Stimulated activated CD4-positive, alpha-beta T cell treated with anti-CD3 and anti-CD28 coated beads, Interleukin-15, amount 100 ng/mL, for 24 hours (primary cell): ENCODE measurements around the gene KCNK4.
"Not testable (repeated sequence)": the region's sequence is repeated elsewhere in the genome, so short reads cannot be mapped to it uniquely, and the experiment has no call there.

Experiments used
- DNase-seq: peaks from one replicate; pipeline ENCODE4 v3.0.0-alpha.2; 2020

KCNK4 gene

DNA sequence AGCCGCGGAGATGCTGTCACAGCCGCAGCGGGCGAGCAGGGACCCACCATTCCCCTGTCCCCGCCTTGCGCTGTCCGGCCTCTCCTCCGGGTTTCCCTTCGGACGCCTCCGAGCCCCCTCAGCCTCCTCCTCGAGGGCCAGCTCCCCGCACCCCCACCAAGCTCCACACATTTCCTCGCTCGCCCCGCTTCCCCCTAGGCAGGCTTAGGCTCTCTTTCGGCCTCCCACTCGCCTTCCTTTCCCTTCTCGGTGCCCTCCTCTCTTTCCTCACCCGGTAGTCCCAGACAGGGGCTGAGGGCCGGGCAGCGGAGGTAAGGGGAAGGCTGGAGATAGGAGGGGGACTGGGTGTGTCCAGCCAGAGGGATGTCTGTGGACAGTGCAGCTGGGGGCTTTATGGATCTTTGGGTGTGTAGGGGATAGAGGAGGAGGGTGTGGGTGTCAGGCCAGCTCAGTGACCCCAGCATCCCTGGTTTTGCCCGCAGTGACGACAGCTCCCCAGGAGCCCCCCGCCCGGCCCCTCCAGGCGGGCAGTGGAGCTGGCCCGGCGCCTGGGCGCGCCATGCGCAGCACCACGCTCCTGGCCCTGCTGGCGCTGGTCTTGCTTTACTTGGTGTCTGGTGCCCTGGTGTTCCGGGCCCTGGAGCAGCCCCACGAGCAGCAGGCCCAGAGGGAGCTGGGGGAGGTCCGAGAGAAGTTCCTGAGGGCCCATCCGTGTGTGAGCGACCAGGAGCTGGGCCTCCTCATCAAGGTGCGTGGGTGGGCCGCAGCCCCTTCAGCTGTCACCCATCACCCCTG is 1.6 kb downstream of the KCNK4 start:
- no peak for DNase-seq

- DNase-seq, result no peak
Observed at GRCh38 chr11:64294774-64295173, 3.7 kb downstream of the KCNK4 start.

GRCh38 chr11:64295760-64296159 is 4.7 kb downstream of the KCNK4 start:
- DNase-seq, result no peak

GRCh38 chr11:64296236-64296635 is 5.1 kb downstream of the KCNK4 start:
- no peak for DNase-seq

GRCh38 chr11:64296830-64297698 is 6.0 kb downstream of the KCNK4 start:
- DNase-seq, result no peak

- no peak for DNase-seq
Observed at GRCh38 chr11:64297699-64298358, 6.7 kb downstream of the KCNK4 start.

DNA sequence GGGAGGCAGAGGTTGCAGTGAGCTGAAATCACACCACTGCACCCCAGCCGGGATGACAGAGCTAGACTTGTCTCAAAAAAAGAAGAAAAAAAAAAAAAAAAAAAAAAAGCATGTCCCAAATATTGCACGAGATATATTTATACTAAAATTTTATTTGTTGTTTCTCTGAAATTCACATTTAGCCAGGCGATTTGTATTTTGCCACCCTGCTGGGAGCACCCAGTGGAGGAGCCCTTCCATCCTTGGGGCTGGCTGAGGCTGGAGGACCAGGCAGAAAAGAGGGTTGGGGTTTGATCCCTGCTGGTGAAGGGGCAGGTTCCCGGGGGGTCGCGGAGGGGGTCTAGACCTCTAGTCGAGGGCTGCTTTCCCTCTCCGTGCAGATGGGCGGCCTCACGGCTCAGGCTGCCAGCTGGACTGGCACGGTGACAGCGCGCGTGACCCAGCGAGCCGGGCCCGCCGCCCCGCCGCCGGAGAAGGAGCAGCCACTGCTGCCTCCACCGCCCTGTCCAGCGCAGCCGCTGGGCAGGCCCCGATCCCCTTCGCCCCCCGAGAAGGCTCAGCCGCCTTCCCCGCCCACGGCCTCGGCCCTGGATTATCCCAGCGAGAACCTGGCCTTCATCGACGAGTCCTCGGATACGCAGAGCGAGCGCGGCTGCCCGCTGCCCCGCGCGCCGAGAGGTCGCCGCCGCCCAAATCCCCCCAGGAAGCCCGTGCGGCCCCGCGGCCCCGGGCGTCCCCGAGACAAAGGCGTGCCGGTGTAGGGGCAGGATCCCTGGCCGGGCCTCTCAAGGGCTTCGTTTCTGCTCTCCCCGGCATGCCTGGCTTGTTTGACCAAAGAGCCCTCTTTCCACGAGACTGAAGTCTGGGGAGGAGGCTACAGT is 8.1 kb downstream of the KCNK4 start:
- DNase-seq, result no peak

DNA sequence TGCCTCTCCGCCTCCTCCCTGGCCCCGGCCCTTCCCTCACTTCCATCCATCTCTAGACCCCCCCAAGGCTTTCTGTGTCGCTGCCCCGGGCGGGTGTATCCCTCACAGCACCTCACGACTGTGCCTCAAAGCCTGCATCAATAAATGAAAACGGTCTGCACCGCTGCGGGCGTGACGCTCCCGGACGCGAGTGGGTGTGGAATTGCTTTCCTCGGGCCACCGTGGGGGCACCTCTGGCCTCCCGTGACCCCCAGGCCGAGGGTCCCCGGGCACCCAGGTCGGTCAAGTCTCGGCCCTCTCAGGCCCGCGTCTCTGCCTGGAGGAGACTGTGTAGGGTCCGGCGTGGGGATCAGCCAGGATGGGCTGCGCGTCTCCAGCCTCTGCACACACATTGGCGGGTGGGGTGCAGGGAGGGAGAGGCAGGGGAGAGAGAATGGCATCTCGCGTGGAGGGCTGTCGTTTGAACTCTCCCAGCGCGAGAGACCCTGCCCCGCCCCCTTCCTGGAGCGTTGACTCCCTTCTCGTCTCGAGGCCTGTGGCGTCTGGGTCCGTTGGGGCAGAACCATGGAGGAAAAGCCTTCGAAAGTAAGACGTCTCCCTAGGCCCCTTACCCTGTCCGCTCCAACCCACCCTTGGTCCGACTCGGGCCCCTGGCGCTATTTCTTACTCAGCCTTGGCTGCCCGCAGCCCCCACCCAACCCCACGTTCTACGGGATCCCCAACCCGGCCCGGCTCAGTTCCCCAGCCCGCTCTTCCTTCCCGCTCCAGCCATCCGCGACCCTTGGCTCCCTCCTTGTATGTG is 8.9 kb downstream of the KCNK4 start, which contains the start of gene CATSPERZ:
Gene CATSPERZ (plus strand): TSS at position 512 of the 802 bp plus-strand sequence. CDS start 53 bp downstream, at position 565.
- DNase-seq, result no peak

GRCh38 chr11:64303109-64304031 is 12.3 kb downstream of the KCNK4 start:
- no peak for DNase-seq

DNA sequence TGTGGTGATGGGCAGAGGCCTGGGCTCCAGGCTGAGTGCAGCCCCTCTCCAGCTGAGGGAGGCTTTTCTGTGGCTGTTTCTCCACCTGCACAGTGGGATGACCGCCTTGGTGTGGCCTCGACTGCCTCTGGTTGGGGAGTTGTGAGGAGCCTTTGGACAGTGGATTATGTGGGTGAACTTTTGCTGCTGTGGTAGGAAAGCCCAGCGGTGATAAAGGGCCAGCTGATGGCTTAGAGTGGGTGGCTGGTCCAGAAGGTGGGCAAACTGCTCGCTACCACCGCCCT is 12.9 kb downstream of the KCNK4 start:
- no peak for DNase-seq

GRCh38 chr11:64304316-64305072 is 13.4 kb downstream of the KCNK4 start:
- peak; percentile 98 for DNase-seq

DNA sequence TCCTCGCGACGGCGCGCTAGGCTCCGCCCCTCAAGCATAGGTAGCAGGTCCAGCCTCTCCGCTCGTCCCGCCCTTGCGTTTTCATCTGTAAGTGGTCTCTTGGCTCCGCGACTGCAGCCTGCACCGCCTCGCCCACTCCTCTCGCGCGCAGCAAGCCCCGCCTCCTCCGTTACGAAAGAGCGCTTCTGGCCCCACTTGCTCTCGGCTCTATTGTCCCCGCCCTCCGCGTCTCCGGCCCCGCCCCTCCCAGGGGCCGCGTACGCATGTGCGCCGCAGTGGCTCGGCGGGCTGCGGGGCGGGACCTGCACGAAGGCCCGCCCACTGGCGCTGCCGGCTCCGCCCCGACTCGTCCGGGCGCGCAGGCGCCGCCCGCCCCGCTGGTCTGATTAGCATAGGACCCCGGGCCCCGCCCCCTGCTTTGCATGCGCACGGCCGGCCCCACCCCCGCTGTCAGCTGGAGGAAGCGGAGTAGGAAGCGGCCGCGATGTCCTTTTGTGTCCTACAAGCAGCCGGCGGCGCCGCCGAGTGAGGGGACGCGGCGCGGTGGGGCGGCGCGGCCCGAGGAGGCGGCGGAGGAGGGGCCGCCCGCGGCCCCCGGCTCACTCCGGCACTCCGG is 14.1 kb downstream of the KCNK4 start, which contains the start of gene ESRRA:
Gene ESRRA (plus strand): TSS at position 450 of the 616 bp plus-strand sequence. CDS start 1,656 bp downstream, outside the sequence.
- peak; percentile 100 for DNase-seq

DNA sequence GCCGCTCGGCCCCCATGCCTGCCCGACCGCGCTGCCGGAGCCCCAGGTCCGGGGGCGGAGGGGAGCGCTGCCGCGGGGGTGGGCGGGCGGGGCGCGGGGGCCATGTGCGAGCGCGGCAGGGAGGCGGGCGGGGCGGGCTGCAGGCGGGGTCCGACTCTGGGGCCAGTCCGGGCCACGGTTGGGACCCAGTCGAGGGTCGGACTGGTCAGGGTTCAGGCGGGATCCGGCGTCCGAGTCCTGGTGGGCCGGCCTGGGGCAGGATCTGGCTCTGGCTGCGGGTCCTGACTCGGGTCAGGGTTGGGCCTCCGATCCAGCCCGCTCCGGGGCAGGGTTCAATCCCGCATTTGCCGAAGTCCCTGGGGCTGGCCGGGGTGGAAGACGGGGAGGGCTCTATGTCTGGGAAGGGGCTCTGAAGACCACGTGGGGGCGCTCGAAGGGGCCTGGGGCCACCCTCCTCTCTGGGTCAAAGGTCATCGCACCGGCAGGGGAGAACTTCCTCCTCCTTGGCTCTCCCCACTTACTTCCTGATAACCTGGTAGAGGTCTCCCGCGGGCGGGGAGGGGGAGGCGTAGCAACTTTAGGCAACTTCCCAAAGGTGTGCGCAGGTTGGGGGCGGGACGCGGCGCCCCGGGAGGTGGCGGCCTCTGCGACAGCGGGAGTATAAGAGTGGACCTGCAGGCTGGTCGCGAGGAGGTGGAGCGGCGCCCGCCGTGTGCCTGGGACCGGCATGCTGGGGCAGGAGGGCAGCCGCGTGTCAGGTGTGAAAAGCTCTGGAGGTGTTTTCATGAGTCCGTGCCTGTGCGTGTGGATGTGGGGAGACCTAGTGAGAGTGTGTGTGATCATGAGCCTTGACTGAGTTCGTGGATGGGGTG is 14.8 kb downstream of the KCNK4 start:
- peak; percentile 83 for DNase-seq

GRCh38 chr11:64306563-64306875 is 15.4 kb downstream of the KCNK4 start:
- no peak for DNase-seq

DNA sequence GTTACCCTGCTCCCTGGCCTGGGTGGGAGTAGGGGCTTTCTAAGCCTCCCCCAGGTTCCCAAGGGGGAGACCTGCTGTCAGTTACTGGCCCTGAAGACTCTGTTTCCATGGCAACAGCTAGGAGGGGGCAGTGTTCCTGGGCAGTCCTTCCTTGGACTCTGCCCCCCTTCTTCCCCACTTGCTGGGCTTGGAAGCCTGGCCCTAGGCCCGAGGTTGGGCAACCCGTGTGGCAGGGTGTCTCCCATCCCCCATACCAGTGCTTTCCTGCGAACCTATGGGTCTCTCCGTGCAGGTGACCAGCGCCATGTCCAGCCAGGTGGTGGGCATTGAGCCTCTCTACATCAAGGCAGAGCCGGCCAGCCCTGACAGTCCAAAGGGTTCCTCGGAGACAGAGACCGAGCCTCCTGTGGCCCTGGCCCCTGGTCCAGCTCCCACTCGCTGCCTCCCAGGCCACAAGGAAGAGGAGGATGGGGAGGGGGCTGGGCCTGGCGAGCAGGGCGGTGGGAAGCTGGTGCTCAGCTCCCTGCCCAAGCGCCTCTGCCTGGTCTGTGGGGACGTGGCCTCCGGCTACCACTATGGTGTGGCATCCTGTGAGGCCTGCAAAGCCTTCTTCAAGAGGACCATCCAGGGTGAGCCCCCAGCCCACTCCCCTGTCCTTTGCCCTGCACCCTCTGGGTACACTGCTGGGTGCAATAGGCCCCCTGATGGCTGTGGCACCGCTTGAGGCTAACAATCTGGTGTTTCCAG is 15.9 kb downstream of the KCNK4 start:
- no peak for DNase-seq

- not testable (repeated sequence) for DNase-seq
Observed at GRCh38 chr11:64307795-64308194, 16.7 kb downstream of the KCNK4 start.

- DNase-seq, result no peak
Observed at GRCh38 chr11:64312947-64313346, 21.8 kb downstream of the KCNK4 start.
